K562 (cell line): ENCODE data around the gene CYP21A2. TPM values are rescaled to one million over a fixed set of nuclear protein-coding genes. Genes with fewer than 3 reads are reported as not detected.
A peak's percentile ranks its signal among the peaks of the same experiment; 100 is the strongest.

ENCODE experiments used
- CHD4 ChIP-seq: fragments of 200-600 bp; sonication (generic); IDR thresholded peaks from 3 replicates; pipeline ENCODE4 v1.6.1; 2012; ENCODE audit warnings: low read depth, mild to moderate bottlenecking, mixed read lengths, low read length, inconsistent platforms; ENCODE audit not compliant: insufficient read depth, insufficient replicate concordance, poor library complexity, severe bottlenecking
- DDX20 ChIP-seq: fragments of 450-650 bp; IDR thresholded peaks from 2 replicates; pipeline ENCODE4 v1.6.1; 2016; ENCODE audit warnings: missing genetic modification characterization, low read depth, mild to moderate bottlenecking, missing compliant biosample characterization, moderate library complexity
- E2F6 ChIP-seq, 2 experiments: IDR thresholded peaks; 2 replicates each; pipeline ENCODE4 v1.6.1; 2011; ENCODE audit warnings: borderline replicate concordance in 1 of 2, control low read depth in 1 of 2, low read depth in 1 of 2, low read length in 1 of 2, mild to moderate bottlenecking in 1 of 2, mixed read lengths in 1 of 2, moderate library complexity in 1 of 2; ENCODE audit not compliant: insufficient read depth in 1 of 2, insufficient read length in 1 of 2, poor library complexity in 1 of 2, severe bottlenecking in 1 of 2; ENCODE audit errors: extremely low read depth in 1 of 2
- ETV6 ChIP-seq, 3 experiments: fragments of 150-350 bp in 1 of 3; sonication (generic) in 1 of 3; formaldehyde crosslinking in 1 of 3; IDR thresholded peaks; 2 replicates each; pipeline versions ENCODE4 v1.6.1 to v1.8.0; 2014 to 2022; ENCODE audit warnings: borderline replicate concordance in 2 of 3, low read depth in 2 of 3, antibody characterized with exemption in 1 of 3, low read length in 1 of 3, mild to moderate bottlenecking in 1 of 3, missing genetic modification reagents in 1 of 3
- HDAC3 ChIP-seq: fragments of 450-650 bp; IDR thresholded peaks from 2 replicates; pipeline ENCODE4 v1.6.1; 2018; ENCODE audit warnings: borderline replicate concordance, mild to moderate bottlenecking, moderate library complexity; ENCODE audit not compliant: partially characterized antibody
- HNRNPL ChIP-seq: fragments of 200-400 bp; formaldehyde crosslinking; IDR thresholded peaks from 2 replicates; pipeline ENCODE4 v1.6.1; 2017; ENCODE audit warnings: low read depth, mild to moderate bottlenecking, low read length
- RAD21 ChIP-seq, 2 experiments: fragments of 250-450 bp in 1 of 2; fragments of 450-650 bp in 1 of 2; sonication (Bioruptor Pico) in 1 of 2; formaldehyde crosslinking in 1 of 2; IDR thresholded peaks in 1 of 2; conservative IDR thresholded peaks in 1 of 2; 2 replicates each; pipeline versions ENCODE4 v1.4.0 to v1.8.0; 2020 to 2022; ENCODE audit warnings: mild to moderate bottlenecking in 2 of 2, moderate library complexity in 1 of 2
- ZBTB49 ChIP-seq: sonication (generic); formaldehyde crosslinking; IDR thresholded peaks from 2 replicates; pipeline ENCODE4 v1.8.0; 2022; ENCODE audit warnings: missing genetic modification reagents, mild to moderate bottlenecking, borderline replicate concordance
- ZMIZ1 ChIP-seq, 2 experiments: fragments of 150-350 bp in 1 of 2; IDR thresholded peaks; 2 replicates each; pipeline ENCODE4 v1.6.1; 2012 to 2016; ENCODE audit warnings: low read depth in 2 of 2, low read length in 2 of 2, mild to moderate bottlenecking in 1 of 2, moderate library complexity in 1 of 2
- ZNF274 ChIP-seq: IDR thresholded peaks from 2 replicates; pipeline ENCODE4 v1.6.1; 2011; ENCODE audit warnings: low read depth, mild to moderate bottlenecking, low read length, moderate library complexity, borderline replicate concordance
- polyA plus RNA-seq, 8 experiments: library from polyadenylated mRNA; depleted of rRNA in 4 of 8; stranded (reverse) in 5 of 8; unstranded in 3 of 8; fragments of >200 nt; fragmentation: Nextera tagmentation in 2 of 8; fragmentation: Illumina TruSeq in 1 of 8; extraction: Ambion mirVana in 2 of 8; extraction: Trizol in 1 of 8; gene quantifications; 2 replicates each; pipeline versions ENCODE4 v1.2.1 to v1.2.3, GENCODE V29; 2011 to 2014; ENCODE audit warnings: inconsistent platforms in 1 of 8, missing spikeins in 1 of 8
- total RNA-seq, 7 experiments: library from RNA; depleted of rRNA in 6 of 7; stranded (reverse); fragments of >200 nt in 6 of 7; fragmentation: Illumina TruSeq in 2 of 7; extraction: Trizol in 2 of 7; gene quantifications; 2 replicates each; pipeline versions ENCODE4 v1.2.1 to v1.2.3, GENCODE V29; 2011 to 2021; ENCODE audit warnings: low replicate concordance in 1 of 7
- TF ChIP-seq, protein P1 (sequence below): fragments of 250-450 bp; sonication (Bioruptor Pico); IDR thresholded peaks from 2 replicates; pipeline ENCODE4 v1.8.0; 2022; ENCODE audit warnings: moderate library complexity, mild to moderate bottlenecking, inconsistent platforms
- TF ChIP-seq, protein P2 (sequence below): fragments of 450-650 bp; IDR thresholded peaks from 2 replicates; pipeline ENCODE4 v1.6.1; 2014; ENCODE audit warnings: low read depth, mild to moderate bottlenecking, moderate library complexity, borderline replicate concordance

Gene CYP21A2
- total and polyA plus RNA-seq, 9 of the 15 experiments (the other 6 are each of a cell fraction or from before 2014, with no cell fraction given), result 0.03 to 1.4 (median 0.19) TPM

DNA sequence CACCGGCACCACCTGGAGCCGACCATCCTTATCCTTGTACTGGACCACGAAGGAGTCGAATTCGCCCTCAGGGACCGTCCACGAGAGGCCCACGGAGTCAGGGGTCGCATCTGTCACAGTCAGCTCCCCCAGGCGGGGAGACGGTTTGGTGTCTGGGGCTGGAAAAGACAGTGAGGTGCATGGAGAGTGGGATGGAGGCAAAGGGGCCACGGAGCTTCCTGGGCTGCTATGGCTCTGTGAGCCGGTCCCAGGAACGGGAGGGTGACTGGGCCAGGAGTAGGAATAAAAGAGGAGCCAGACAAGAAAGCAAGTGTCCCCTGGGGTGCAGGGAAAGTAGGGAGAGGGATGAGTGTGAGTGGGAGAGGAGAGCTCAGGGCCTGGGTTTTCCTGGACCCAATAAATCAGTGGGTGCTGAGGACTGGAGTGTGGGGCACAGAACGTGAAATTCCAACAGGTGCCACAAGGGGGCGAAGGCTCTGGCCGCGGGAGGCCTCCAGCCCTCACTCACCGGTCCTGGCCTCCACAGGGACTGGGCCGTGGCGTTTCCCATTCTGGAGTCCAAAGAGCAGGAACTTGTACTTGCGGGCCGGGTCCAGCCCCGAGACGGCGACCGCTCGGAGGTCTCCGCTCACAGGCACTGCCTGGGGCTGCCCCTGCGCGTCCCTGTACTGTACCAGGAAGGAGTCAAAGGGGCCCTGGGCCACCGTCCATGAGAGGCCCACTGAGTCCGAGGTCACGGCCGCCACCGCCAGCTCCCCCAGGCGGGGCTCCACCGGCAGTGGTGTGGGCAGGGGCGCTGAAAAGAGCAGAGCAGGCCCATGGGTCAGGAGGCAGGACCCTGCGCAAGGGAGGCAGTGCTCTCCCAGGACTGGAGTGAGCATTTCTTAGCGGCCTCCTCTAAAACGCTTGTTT is 9.9 kb downstream of the CYP21A2 start (continued):
- no peak for TF ChIP-seq ZMIZ1 (IDR thresholded peaks at IDR 0.05; ENCODE audit: low read depth in 2 of 2, low read length in 2 of 2)
- no peak for TF ChIP-seq CHD4
- TF ChIP-seq, protein P1, sequence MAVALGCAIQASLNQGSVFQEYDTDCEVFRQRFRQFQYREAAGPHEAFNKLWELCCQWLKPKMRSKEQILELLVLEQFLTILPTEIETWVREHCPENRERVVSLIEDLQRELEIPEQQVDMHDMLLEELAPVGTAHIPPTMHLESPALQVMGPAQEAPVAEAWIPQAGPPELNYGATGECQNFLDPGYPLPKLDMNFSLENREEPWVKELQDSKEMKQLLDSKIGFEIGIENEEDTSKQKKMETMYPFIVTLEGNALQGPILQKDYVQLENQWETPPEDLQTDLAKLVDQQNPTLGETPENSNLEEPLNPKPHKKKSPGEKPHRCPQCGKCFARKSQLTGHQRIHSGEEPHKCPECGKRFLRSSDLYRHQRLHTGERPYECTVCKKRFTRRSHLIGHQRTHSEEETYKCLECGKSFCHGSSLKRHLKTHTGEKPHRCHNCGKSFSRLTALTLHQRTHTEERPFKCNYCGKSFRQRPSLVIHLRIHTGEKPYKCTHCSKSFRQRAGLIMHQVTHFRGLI (CRISPR knock-in tag), result no peak
- peak; percentile 53 to 77 for TF ChIP-seq RAD21 (CRISPR knock-in tag; conservative IDR thresholded peaks at IDR 0.05 in 1 of 2, IDR thresholded peaks at IDR 0.05 in 1 of 2)
- no peak for TF ChIP-seq ETV6 (IDR thresholded peaks at IDR 0.05; ENCODE audit: borderline replicate concordance in 1 of 2, low read depth in 2 of 2, low read length in 1 of 2)
- TF ChIP-seq ETV6 (CRISPR knock-in tag; IDR thresholded peaks at IDR 0.05; ENCODE audit: borderline replicate concordance), result no peak
- TF ChIP-seq HDAC3, result no peak
- no peak for TF ChIP-seq HNRNPL
- TF ChIP-seq ZBTB49, result no peak
- TF ChIP-seq ZNF274, result no peak
- TF ChIP-seq E2F6 (IDR thresholded peaks at IDR 0.05; ENCODE audit: borderline replicate concordance in 1 of 2, extremely low read depth in 1 of 2, insufficient read depth in 1 of 2, insufficient read length in 1 of 2, low read depth in 1 of 2, low read length in 1 of 2, poor library complexity in 1 of 2, severe bottlenecking in 1 of 2), result peak in 1 of 2 experiments; percentile 61
- TF ChIP-seq DDX20 (tag), result no peak
- TF ChIP-seq, protein P2, sequence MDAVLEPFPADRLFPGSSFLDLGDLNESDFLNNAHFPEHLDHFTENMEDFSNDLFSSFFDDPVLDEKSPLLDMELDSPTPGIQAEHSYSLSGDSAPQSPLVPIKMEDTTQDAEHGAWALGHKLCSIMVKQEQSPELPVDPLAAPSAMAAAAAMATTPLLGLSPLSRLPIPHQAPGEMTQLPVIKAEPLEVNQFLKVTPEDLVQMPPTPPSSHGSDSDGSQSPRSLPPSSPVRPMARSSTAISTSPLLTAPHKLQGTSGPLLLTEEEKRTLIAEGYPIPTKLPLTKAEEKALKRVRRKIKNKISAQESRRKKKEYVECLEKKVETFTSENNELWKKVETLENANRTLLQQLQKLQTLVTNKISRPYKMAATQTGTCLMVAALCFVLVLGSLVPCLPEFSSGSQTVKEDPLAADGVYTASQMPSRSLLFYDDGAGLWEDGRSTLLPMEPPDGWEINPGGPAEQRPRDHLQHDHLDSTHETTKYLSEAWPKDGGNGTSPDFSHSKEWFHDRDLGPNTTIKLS, result no peak
